NCI-H2227 treated with DMSO at 0.1 percent for 48 hours (cell line): ENCODE results near the gene JMJD1C.

Experiments
- DNase-seq: peaks from one replicate; lab custom pipeline; 2025; lab: John Stamatoyannopoulos, UW

JMJD1C gene

DNA sequence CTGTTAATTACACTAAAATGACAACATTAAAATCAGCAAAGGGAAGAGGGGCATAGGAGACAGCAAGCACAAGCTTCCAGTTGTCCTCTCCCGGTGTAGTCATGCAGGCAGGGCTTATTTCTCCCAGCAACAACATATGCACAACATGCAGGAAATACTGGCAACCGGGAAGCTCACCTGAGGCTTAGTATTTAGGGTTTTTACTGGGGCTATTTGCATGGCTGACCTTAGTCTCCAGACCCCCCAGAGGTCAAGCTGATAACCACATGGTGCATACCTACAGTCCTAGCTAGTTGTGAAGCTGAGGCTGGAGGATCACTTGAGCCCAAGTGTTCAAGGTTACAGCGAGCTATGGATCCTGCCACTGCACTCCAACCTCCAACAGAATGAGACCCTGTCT is 12.8 kb upstream of the JMJD1C start:
- DNase-seq = no peak

DNA sequence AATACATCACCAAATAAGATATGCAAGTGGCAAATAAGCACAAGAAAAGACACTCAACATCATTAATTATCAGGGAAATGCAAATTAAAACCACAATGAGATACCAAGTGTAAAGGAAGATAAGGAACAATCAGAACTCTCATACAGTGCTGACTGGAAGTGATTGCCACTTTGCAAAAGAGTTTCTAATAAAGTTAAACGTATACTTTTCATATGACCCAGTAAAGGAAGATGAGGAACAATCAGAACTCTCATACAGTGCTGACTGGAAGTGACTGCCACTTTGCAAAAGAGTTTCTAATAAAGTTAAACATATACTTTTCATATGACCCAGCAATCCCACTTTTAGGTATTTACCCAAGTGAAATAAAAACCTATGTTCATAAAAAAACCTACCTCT is 12.2 kb upstream of the JMJD1C start:
- DNase-seq = no peak

DNA sequence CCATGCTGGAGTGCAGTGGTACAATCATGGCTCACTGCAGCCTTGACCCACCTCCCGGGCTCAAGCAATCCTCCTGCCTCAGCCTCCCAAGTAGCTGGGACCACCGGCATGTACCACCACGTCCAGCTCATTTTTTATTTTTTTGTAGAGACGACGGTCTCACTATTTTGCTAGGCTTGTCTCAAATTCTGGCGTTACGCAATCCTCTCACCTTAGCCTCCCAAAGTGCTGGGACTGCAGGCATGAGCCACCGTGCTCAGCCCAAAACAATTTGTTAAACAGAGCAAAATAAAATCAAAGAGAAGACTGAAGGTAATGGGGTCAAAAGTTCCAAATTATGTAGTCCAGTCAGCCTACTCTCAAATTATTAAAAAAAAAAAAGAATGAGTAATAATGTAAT is 8.7 kb upstream of the JMJD1C start:
- DNase-seq = no peak

DNA sequence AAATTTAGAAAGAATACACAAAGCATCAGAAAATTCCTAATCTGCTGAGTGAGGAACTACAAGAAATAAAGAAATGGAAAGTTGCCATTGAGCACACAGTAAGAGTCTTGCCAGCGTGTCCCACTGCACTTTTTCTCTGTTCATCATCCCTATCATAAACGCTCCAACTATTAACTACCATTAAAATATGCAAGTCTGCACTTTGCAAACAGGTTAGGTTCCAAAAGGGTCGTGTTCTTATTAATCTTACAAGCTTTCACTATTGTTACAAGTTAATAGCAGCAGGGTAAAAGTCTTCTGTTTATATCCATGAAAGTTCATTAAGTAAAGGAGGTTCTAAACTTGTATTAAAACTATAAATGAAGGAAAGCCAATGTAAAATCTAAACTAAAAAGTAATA is 5.2 kb upstream of the JMJD1C start:
- no peak for DNase-seq

DNA sequence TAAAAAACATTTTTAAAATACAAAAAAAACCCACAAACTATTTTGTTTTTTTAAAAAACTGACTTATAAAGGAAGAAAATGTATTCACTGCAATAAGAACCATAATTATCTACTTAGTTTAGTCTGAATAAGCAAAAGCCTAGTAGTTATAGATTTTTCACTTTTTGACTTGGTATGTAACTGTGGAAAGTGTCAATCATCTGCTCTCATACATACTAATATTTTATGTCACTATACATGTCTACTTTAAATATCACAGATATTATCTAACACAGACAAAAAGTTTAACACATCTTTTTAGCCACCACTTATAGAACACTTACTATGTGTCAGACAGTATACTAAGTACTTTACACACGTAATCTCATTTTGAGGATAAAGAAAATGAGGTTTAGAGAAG is 3.2 kb upstream of the JMJD1C start:
- no peak for DNase-seq

DNA sequence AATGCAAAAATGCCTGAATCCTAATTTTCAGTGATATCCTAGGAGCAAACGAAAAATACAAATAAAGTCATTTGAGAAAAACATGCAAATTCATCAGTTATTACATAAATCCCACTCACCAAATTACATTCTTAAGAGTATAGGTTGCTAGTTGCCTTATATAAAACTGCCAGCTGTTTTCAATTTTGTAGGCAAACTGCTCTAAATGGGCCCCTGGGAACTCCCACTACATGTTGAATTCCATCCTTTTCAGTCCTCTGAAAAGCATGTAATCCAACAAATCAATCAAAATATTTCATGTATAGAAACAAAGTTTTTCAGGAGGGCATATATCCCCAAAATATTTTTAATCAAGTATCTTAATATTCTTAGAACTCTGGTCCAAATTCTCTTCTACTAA is 2.1 kb upstream of the JMJD1C start:
- DNase-seq = no peak

DNA sequence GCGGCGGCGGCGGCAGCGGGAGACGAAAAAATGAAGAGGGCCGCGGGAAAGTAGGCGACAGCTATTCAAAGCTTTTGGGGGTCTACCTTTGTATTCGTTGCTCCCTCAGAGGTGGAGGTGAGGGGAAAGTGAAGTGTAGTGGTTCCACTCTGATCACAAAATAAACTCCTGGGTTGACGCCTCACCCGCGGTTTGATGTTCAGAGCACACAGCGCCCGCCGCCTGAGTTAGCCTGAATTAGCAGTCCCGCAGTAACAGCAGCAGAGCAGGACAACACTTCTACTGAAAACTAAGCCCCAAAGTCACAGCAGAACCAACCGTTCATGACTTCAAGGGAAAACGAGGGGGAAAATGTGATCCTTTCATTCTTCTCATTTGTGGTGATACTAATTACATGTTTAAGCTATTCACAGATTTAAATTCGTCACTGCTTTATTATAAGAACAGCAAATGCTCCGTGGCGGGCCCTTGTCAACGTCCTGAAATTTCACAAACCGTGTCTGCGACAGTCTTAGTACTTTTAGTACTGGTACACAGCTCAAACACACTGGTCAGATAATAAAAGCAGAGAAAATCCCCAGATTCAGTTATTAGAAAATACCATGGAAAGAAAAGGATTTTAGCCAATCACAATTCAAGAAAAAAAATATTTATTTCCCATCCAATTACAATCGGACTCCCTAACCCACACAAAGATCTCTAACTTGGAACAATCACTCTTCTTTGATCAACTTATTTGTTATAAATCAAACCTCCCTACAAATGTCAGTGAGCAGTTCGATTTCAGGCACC is 563 bp upstream of the JMJD1C start:
- peak; percentile 56 for DNase-seq

DNA sequence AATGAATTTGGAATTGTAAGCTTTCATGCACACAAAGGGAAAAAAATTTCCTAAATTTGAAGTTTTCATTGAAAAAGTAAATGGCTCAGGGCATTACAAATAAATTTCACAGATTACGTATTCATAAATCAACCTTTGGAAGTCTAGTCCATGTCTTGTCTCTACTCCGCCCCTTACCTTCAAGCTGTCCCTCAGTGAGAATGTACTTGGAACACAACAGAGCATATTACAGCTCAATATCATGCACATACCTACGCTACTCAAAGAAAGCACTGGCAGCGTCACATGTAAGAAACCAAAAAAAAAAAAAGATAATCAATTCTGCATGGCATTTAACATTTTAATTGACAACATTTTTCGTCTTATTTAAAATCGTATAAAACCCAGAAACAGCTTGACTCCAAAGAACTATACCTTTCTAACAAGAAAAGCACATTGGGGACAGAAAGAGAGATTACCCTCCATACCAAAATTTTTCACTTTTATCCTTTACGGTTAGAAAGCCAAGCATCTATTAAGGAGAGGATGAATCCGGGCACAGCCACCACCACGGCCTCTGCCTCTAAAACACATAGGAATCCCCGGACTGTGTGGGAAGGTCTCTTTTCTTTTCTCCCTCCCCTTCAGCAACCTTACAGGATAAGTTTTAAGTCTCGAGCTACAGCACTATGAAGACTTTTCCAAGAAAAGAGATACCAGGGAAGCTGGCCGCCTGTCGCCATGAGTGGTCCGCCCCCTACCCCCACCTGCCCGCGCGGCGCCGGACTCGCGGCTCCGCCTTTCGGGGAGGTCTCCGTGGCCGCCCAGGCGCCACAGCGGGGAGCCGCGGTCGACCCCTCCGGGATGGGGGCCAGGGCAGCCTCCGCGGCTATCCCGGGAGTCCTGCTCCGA is 1.1 kb downstream of the JMJD1C start:
- DNase-seq = peak; percentile 30

DNA sequence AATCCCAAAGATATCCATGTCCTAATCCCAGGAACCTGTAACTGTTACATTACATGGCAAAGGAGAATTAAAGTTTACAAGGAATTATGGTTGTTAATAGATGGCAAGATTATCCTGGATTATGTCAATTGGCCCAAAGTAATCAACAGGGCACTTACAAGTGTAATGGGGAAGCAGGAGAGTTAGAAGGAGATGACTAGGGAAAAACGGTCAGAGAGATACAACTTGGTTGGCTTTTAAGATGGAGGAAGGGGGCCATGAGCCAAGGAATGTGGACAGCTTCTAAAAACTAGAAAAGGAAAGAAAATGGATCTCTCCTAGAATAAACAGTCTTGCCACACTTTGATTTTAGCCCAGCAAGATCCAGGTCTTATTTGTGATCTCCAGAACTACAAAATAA is 3.3 kb downstream of the JMJD1C start:
- no peak for DNase-seq

DNA sequence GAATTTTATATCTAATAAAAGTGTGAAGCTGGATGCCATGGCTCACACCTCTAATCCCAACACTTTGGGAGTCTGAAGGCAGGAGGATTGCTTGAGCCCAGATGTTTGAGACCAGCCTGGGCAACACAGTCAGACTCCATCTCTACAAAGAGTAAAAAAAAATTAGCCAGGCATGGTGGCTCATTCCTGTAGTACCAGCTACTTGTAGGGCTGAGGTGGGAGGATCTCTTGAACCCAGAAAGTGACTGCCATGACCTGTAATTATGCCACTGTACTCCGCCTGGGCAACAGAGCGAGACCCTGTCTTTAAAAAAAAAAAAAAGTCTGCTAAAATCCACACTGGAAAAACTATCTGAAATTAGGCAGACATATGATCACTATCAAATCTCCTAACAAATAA is 7.6 kb downstream of the JMJD1C start:
- no peak for DNase-seq

DNA sequence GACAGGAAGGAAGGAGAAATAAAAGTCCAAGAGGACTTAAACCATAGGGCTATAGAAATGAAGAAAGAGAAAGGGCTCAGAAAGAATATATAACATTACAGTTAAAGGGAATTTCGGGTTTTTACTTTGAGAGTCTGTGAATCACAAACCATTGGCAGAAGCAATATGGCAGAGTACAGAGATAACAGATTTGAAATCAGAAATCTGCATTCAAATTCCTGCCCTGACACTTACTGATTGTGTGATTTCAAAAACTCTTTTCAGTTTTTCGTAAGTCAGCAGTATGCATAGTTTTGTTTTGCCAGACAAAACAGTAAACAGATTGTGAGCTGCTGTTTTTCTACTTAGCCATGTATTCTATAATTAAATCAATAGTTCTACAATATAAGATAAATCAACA is 8.2 kb downstream of the JMJD1C start:
- no peak for DNase-seq

DNA sequence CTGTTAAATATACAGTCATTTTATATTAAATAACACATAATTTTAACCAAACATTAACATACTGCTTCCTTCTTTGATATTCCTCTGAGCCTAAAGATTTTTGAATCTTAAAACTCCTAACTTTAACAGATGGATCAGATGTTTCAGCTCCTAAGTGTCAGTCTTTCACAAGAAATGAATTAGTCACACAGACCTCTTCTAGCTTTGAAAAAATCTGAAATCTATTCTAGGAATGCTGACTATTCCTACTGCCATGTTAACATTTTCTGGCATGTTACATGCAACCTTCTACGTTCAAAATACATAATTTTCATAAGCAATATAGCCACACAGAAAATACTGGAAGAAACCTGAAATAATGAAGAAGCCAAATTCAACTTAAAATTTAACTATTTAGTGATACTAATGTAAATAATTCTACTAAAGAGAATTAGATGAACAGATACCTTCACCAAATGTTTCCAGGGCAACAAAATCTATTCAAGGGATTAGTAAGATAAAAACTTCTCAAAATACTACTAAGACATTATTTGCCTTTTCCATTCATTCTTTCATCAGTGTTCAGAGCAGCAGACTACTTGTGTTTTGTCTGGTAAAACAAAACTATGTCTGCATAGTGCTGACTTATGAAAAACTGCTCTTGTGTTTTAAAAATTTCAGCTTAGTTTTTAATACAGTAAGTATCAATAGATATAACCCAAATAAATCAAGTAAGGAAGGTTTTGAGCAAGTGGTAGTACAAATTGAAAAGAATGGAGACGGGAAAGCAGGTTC is 9.2 kb downstream of the JMJD1C start:
- DNase-seq = no peak

DNA sequence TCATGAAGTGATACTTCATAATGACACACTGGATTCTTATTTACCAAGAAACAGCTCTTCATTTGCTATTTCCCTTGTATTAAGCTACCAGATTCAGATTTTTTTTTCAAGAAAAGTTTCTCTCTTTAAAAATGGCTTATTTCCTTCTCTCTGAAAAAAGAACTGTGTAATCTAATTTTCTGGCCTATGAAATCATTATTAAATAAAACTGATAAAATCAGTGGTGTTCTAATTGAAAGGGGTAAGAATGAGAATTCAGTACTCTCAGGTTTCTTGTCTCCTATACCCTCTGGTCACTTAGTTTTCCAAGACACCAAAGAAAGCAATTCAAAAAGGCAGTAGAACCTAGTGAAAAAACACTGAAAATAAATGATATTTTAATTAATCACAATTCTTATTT is 10.3 kb downstream of the JMJD1C start:
- DNase-seq = no peak

DNA sequence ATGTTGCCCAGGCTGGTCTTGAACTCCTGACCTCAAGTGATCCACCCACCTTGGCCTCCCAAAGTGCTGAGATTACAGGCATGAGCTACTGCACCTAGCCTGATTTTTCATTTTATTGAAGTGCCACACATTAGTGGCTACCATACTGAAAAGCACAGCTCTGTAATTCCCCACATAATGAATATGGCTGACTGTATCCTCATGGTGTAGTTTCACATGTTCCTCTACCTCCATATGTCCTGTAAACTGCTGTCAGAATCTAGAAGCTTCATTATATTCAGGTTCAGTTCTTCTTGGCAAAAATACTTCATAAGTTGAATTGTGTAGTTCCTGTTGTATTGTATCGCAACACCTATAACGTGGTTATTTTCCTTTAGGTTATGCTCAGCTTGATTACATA is 11.1 kb downstream of the JMJD1C start:
- DNase-seq = no peak

DNA sequence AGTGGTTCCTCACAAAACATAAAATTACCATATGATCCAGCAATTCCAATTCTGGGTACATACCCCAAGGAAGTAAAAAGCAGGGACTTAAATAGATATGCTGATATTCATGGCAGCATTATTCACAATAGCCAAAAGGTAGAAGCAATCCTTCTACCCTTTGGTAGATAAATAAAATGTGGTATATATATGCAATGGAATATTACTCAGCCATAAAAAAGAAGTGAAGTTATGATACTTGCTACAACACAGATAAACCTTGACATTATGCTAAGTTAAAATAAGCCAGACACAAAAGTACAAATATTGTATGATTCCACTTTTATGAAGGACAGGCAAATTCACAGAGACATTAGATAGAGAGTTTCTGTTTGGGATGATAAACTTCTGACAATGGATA is 13.3 kb downstream of the JMJD1C start:
- DNase-seq = no peak

DNA sequence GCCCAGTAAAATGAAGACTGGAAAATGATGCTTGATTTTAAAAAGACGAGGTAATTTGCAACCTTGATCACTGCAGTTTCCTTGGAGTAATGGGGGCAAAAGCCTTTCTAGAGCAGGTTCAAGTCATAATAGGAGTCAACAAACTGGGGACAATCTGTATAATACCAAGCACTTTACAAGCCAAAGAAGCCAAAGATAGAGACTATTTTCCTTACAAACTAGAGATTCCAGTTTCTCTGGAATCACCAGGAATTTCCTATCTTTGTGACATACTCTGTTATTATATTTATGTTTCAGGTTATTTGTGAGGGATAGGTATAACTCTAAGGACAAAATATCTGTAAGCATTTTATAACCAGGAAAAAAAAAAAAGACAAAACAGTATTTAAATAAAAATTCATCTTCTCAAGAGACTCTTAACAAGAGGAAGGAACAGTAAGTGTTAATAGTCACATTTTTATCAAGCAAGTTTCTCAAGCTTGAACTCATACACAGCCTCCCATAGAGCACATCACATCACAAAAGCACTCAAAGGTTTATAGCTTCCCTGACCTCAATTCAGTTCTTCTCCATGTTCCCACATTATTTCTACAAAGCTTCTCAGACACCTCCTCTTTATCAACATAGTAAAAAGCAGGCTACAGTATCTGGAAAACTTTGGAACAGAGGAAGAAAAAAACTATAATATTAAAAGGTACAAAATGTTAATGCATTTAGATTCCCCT is 18.9 kb downstream of the JMJD1C start:
- no peak for DNase-seq

DNA sequence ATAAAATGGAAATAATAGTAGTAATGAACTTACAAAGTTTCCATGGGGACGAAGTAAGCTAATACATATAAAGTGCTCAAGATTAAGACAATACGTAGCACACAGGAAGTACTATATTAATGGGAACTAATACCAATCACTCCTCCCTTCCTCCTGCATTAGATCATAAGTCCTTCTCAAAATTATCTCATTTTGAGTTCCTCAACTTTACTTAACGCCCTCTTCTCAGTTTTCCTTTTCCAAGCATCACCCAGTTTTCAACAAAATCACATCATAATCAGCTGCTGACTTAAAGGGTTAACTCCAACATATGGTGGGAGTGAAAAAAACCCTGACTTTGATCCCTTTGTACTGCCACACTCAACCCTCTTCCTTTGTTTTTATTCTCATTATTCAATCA is 24.4 kb downstream of the JMJD1C start:
- DNase-seq = no peak

DNA sequence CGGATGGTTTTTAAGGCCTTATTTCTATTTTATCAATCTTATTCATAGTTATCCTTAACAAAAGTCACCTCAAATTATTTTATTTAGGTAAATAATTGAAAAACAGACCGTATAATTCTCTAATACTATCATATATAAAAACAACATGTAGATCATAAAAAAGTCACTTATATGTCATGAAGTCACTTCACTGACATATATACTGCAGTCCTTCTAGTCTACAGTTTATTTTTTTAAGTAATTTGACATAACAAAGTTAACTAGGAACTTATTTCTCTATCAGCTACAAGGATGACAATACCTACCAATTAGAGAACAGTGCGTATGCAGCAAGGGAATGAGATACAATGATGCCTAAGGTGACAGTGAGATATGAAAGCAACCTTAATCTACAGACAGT is 26.2 kb downstream of the JMJD1C start:
- DNase-seq = no peak

DNA sequence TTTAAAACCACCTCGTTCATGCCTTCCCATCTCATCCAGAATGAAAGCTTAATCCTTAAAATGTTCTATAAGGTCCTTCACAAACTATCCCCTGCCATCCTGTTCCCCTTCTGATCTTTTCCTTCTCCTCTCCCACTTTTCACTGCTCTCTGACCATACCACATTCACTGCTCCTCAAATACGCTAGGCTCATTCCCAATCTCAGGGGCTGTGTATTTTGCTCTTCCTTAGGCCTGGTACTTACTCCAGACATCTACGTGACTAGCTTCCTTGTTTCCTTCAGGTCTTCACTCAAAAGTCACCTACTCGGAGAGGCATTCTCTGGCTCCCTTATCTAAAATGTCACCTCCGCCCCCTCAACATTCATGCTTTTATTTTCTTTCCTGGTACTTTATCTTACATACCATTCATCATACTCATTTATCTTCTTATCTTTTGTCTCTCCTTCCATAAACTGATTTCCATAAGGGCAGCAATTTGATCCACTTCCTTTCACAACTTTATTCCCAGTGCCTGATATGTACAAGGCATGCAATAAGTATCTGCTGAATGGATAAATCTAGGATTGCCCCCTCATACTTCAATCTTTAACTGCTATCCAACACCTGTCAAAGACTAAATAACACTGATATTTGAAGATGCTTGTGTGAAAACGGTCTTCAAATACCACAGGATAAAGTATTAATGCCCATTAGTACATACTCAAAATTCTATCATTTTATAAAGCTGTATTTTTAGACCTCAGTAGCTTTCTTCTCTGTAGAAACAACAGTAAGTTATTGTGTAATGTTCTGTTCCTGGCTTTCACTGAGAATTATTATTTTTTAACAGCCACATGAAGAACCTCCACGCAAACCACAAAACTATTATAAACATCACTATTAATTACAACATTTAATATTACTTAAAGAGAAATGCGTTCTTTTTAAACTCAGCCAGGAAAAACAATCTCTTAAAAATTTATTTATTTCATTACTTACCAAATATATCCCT is 27.0 kb downstream of the JMJD1C start:
- no peak for DNase-seq

DNA sequence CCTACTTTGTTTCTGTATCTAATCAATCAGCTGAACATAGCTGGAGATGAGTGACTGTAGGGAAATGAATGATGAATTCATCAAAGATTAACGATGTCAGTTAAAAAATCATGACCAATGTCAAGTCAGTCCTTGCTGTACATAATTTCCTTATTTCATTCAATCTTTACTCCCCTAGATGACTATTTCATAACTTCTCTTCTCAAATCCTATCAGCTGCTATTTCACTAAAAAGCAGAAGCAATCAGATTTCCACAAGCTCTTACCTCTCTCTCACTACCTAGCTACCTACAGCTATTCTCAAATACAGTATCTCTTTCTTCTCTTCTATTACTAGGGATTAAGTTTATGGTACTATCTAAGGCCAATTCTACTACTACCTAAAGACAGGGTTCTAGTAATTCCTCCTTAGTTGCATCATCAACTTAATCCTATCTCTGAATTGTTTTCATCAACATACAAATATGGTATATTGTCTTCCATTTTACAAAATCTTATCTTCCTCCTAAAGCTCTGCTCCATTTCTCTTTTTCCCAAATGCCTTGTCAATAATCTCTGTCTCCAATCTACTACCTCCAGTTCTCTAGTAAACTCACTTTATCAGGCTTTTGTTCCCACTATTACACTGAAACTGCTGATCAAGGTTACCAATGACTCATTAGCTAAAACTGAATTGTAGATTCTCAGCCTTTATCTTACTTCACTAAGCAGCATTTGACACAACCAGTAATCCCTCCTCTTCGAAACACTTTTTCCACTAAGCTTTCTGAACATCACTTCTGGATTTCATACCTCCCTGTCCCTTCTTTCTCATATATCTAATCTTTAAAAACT is 28.4 kb downstream of the JMJD1C start:
- no peak for DNase-seq
